HUES48 (cell line): ENCODE data around the gene TAAR1.
"Not testable (repeated sequence)": the region's sequence is repeated elsewhere in the genome, so short reads cannot be mapped to it uniquely, and the experiment has no call there.

Experiments
- H3K27ac ChIP-seq: one replicate; pipeline ENCODE4 v1.7.0; 2013; ENCODE audit warnings: low read depth, low read length, inconsistent platforms
- H3K27me3 ChIP-seq: 2 replicates; pipeline ENCODE4 v1.6.1; 2013; ENCODE audit warnings: mild to moderate bottlenecking, low read length; ENCODE audit not compliant: control insufficient read depth, insufficient read depth
- H3K36me3 ChIP-seq: 2 replicates; pipeline ENCODE4 v1.6.1; 2013; ENCODE audit warnings: low read length; ENCODE audit not compliant: control insufficient read depth, insufficient read depth
- H3K4me1 ChIP-seq: 2 replicates; pipeline ENCODE4 v1.6.1; 2013; ENCODE audit warnings: mild to moderate bottlenecking, low read length; ENCODE audit not compliant: control insufficient read depth, insufficient read depth
- H3K4me3 ChIP-seq: 2 replicates; pipeline ENCODE4 v1.5.1; 2013; ENCODE audit warnings: mild to moderate bottlenecking, low read depth, low read length
- H3K9ac ChIP-seq: 2 replicates; pipeline ENCODE4 v1.6.1; 2013; ENCODE audit warnings: mild to moderate bottlenecking, low read depth, low read length, moderate library complexity
- H3K9me3 ChIP-seq: 2 replicates; pipeline ENCODE4 v1.6.1; 2013; ENCODE audit warnings: low read length; ENCODE audit not compliant: control insufficient read depth, insufficient read depth

Gene TAAR1

GRCh38 chr6:132623106-132623845 lies 35.7 kb downstream of the TAAR1 start:
- no peak overlapping the region for H3K4me3 ChIP-seq
- H3K9ac ChIP-seq = no peak overlapping the region
- H3K4me1 ChIP-seq = no peaks in the 10 kb centered on the region
- H3K27ac ChIP-seq = no peak overlapping the region
- no peaks in the 10 kb centered on the region for H3K9me3 ChIP-seq
- H3K36me3 ChIP-seq = no peaks in the 10 kb centered on the region
- no peaks in the 10 kb centered on the region for H3K27me3 ChIP-seq

DNA sequence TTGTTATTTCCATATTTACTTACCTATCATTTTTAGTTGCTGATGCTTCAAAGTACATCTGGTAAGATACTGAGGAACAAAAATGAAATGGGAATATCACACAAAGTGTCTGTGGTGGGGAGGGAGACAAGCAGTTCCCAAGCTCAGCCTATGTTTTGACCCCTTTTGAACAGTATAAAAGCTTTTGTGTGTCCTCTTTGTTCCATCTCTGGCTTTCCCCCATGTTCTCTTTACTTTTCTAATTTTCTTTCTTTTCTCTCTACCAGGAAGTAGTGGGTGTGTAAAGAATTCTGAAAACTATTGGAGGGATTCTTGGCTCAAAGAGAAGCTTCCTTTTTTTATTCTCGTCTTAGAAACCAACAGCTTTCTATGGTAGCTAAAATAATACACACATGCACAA lies 42.3 kb downstream of the TAAR1 start:
- Histone ChIP-seq H3K27ac (no peak overlapping the region), H3K9me3 (no peaks in the 10 kb centered on the region), H3K36me3 (no peaks in the 10 kb centered on the region), H3K9ac (no peak overlapping the region), H3K4me3 (no peak overlapping the region), H3K27me3 (no peaks in the 10 kb centered on the region), H3K4me1 (0 out of 2 replicates have a peak, but pooled peaks cover 3% of the 10 kb centered on the region)

- Histone ChIP-seq H3K9me3 (no peaks in the 10 kb centered on the region), H3K27ac (no peak overlapping the region), H3K4me1 (0 out of 2 replicates have a peak, but pooled peaks cover 3% of the 10 kb centered on the region), H3K9ac (no peak overlapping the region), H3K36me3 (no peaks in the 10 kb centered on the region), H3K4me3 (no peak overlapping the region), H3K27me3 (no peaks in the 10 kb centered on the region)
These were observed 44.4 kb downstream of the TAAR1 start for GRCh38 chr6:132614554-132614953.

- 0 out of 2 replicates have a peak, but pooled peaks cover 3% of the 10 kb centered on the region for H3K4me1 ChIP-seq
- no peak overlapping the region for H3K4me3 ChIP-seq
- no peaks in the 10 kb centered on the region for H3K9me3 ChIP-seq
- H3K36me3 ChIP-seq = no peaks in the 10 kb centered on the region
- no peaks in the 10 kb centered on the region for H3K27me3 ChIP-seq
- no peak overlapping the region for H3K27ac ChIP-seq
- no peak overlapping the region for H3K9ac ChIP-seq
These were observed 46.4 kb downstream of the TAAR1 start for GRCh38 chr6:132612449-132613108.

DNA sequence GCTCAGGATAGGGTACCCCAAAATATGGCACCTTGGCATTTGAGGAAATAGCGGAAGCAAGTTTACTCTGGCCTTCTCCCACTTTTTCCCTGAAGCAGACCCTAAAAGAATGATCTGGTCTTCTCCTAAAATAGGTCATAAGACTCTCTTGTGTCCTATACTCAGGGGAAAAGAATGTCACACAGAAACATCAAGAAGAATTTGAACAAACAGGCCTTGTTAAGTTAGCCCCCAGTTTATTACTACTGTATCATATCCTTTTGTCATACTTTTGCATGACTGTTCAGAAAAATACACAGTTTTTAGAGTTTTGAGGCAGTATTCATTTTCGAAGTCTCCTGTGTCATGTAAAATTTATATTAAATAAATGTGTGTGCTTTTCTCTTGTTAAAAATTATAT lies 47.4 kb downstream of the TAAR1 start:
- Histone ChIP-seq H3K36me3 (no peaks in the 10 kb centered on the region), H3K27ac (no peak overlapping the region), H3K9ac (no peak overlapping the region), H3K27me3 (no peaks in the 10 kb centered on the region), H3K9me3 (no peaks in the 10 kb centered on the region), H3K4me3 (no peak overlapping the region), H3K4me1 (0 out of 2 replicates have a peak, but pooled peaks cover 1% of the 10 kb centered on the region)

DNA sequence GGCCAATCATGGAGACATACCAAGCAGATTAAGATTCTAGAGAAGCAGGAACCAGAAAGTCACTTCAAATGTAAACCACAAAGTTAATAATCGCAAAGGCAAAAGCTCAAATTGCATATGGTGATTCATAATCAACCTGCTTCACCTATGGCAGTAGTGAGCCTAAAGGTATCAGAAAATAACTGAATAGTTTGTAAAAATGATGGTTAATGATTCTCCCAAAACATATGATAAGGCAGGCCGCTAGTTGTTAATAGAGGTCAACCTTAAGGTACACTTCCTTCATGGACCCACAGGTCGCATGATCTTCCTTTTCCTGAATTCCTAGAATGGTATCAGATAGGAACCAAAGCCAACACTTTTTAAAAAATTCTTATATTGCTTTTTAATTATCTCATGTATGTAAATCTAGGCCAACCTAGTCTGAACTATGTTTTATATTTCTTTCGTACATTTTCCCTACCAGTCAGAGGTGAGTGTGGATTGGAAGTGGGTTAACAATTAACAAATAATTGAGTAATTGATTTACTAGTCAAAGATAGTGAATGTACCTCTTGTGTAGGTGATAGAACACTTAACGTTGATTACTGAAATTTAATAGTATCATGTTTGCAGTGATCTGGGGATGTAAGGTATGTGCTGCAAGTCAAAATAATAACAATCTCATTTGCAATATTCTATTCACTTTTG lies 51.3 kb downstream of the TAAR1 start:
- Histone ChIP-seq H3K9ac (no peak overlapping the region), H3K27me3 (no peaks in the 10 kb centered on the region), H3K36me3 (no peaks in the 10 kb centered on the region)

GRCh38 chr6:132604635-132605152 lies 54.3 kb downstream of the TAAR1 start:
- H3K27me3 ChIP-seq = no peaks in the 10 kb centered on the region
- no peaks in the 10 kb centered on the region for H3K9me3 ChIP-seq
- H3K36me3 ChIP-seq = no peaks in the 10 kb centered on the region

More for the DNA sequence above, 51.3 kb downstream of the TAAR1 start:
- H3K27ac ChIP-seq = no peak overlapping the region
- H3K4me3 ChIP-seq = no peak overlapping the region
- H3K9me3 ChIP-seq = no peaks in the 10 kb centered on the region
- H3K4me1 ChIP-seq = no peaks in the 10 kb centered on the region

GRCh38 chr6:132600900-132601299 lies 58.1 kb downstream of the TAAR1 start:
- not testable (repeated sequence) for H3K4me1 ChIP-seq, H3K27me3 ChIP-seq, H3K4me3 ChIP-seq, H3K9ac ChIP-seq, H3K36me3 ChIP-seq, H3K9me3 ChIP-seq, H3K27ac ChIP-seq

More at GRCh38 chr6:132604635-132605152, 54.3 kb downstream of the TAAR1 start:
- no peak overlapping the region for H3K4me3 ChIP-seq
- H3K27ac ChIP-seq = no peak overlapping the region
- no peak overlapping the region for H3K9ac ChIP-seq
- no peaks in the 10 kb centered on the region for H3K4me1 ChIP-seq

GRCh38 chr6:132598473-132598872 lies 60.5 kb downstream of the TAAR1 start:
- no peak overlapping the region for H3K9ac ChIP-seq
- no peaks in the 10 kb centered on the region for H3K36me3 ChIP-seq
- no peak overlapping the region for H3K27ac ChIP-seq
- H3K9me3 ChIP-seq = no peaks in the 10 kb centered on the region
- no peak overlapping the region for H3K4me3 ChIP-seq
- H3K4me1 ChIP-seq = no peaks in the 10 kb centered on the region
- no peaks in the 10 kb centered on the region for H3K27me3 ChIP-seq

DNA sequence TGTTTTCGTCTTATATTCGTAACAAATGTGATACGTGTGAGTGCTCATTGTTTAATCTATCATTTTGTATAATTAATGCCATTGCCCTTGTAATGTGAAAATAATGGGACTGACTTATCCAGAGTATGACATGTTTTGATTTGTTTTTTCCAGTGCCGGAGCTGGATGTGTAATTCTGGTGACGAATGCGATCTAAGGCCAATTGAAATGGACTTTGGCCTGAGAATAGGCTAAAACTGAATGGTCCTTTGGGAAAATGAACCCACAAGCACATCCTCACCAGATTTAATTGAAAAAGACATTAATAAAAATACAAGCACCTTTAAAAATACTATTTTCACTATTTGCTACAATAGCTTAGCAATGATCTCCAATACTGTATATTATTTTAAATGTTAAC lies 62.8 kb downstream of the TAAR1 start:
- Histone ChIP-seq H3K4me3 (no peak overlapping the region), H3K27me3 (no peaks in the 10 kb centered on the region), H3K9ac (no peak overlapping the region), H3K36me3 (no peaks in the 10 kb centered on the region), H3K9me3 (no peaks in the 10 kb centered on the region), H3K4me1 (no peaks in the 10 kb centered on the region), H3K27ac (no peak overlapping the region)
